ENCODE results near the gene UVRAG.

UVRAG gene

DNA sequence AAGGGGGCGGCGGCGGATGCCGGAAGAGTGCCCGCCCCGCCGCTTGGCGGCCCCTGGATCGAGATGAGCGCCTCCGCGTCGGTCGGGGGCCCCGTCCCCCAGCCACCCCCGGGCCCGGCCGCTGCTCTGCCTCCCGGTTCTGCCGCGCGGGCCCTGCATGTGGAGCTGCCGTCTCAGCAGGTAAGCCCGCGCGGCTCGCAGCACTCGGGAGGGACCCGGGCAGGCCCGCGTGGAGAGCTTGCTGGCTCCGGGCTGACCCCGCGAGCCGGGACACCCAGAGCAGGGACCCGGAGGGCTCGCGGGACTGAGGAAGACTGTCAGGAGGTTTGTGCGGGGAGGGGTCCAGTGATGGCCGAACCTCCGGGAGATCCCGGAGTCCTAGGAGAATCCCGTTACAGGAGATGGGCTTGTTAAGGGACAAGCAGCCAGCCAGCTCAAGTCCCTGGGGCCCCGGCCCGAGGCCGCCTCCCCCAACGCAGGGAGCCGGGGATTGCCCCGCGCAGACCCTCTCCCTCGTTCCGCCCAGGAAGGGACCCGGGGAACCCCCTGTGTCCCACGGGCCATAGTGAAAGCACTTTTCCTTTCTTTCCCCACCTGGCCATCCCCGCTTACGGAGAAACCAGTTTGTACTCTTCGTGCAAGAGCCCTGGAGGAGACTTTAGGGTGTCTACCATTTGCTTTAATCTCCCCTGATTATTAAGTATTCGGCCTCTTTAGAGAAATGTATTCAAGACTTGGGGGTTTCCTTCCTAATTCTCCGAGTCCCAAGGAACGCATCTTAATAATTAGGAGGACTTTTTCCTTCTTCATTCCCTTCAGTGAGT lies 547 bp downstream of the UVRAG start:
- H4K20me1 ChIP-seq (ENCODE audit: insufficient read depth, low read length): no peaks in the 10 kb centered on the region
- peaks cover 57% of the 10 kb centered on the region for H3K4me1 ChIP-seq (ENCODE audit: insufficient read depth, low read length, severe bottlenecking)
- no peaks in the 10 kb centered on the region for H3K27me3 ChIP-seq (ENCODE audit: insufficient read depth, low read length)
- H3K9me2 ChIP-seq (ENCODE audit: low read depth, low read length): no peaks in the 10 kb centered on the region
- H3K4me2 ChIP-seq (ENCODE audit: low read length): peak overlapping the region; percentile 87
- no peak; the same call in 1 of the 2 replicates for TF ChIP-seq CTCF (IDR thresholded peaks at IDR 0.05; ENCODE audit: low read length)
- no peak for TF ChIP-seq EZH2 (IDR thresholded peaks at IDR 0.05; ENCODE audit: borderline replicate concordance, low read length)
- no peak overlapping the region for H2AFZ ChIP-seq (ENCODE audit: low read length)
- H3K36me3 ChIP-seq (ENCODE audit: insufficient read depth, low read length): no peaks in the 10 kb centered on the region
- H3K27ac ChIP-seq (ENCODE audit: low read depth, low read length, poor library complexity, severe bottlenecking): peak overlapping the region; percentile 65
- H3K9me3 ChIP-seq (ENCODE audit: low read length): no peaks in the 10 kb centered on the region
- H3K9ac ChIP-seq (ENCODE audit: low read length): peak overlapping the region; percentile 96
- H3K79me2 ChIP-seq (ENCODE audit: insufficient read depth, low read length): peaks cover 44% of the 10 kb centered on the region
- peak overlapping the region; percentile 95 for H3K4me3 ChIP-seq (ENCODE audit: low read depth, low read length, poor library complexity, severe bottlenecking)
- no peaks in the 10 kb centered on the region for H3F3A ChIP-seq (ENCODE audit: insufficient read depth, low read length)

- H3K4me3 ChIP-seq (ENCODE audit: low read depth, low read length, poor library complexity, severe bottlenecking): peak overlapping the region; percentile 95
- peaks cover 10% of the 10 kb centered on the region for H3K36me3 ChIP-seq (ENCODE audit: insufficient read depth, low read length)
- H3K27ac ChIP-seq (ENCODE audit: low read depth, low read length, poor library complexity, severe bottlenecking): peak overlapping the region; percentile 65
- H3K9ac ChIP-seq (ENCODE audit: low read length): peak overlapping the region; percentile 96
- peaks cover 51% of the 10 kb centered on the region for H3K4me1 ChIP-seq (ENCODE audit: insufficient read depth, low read length, severe bottlenecking)
- H3K79me2 ChIP-seq (ENCODE audit: insufficient read depth, low read length): peaks cover 55% of the 10 kb centered on the region
- no peak overlapping the region for H2AFZ ChIP-seq (ENCODE audit: low read length)
- no peak for TF ChIP-seq EZH2 (IDR thresholded peaks at IDR 0.05; ENCODE audit: borderline replicate concordance, low read length)
- no peak for TF ChIP-seq CTCF (IDR thresholded peaks at IDR 0.05; ENCODE audit: low read length)
- no peaks in the 10 kb centered on the region for H3F3A ChIP-seq (ENCODE audit: insufficient read depth, low read length)
- no peaks in the 10 kb centered on the region for H4K20me1 ChIP-seq (ENCODE audit: insufficient read depth, low read length)
- peak overlapping the region; percentile 87 for H3K4me2 ChIP-seq (ENCODE audit: low read length)
- H3K9me2 ChIP-seq (ENCODE audit: low read depth, low read length): no peaks in the 10 kb centered on the region
- no peaks in the 10 kb centered on the region for H3K9me3 ChIP-seq (ENCODE audit: low read length)
- H3K27me3 ChIP-seq (ENCODE audit: insufficient read depth, low read length): no peaks in the 10 kb centered on the region
Measured at GRCh38 chr11:75816561-75817239, 1.7 kb downstream of the UVRAG start.

DNA sequence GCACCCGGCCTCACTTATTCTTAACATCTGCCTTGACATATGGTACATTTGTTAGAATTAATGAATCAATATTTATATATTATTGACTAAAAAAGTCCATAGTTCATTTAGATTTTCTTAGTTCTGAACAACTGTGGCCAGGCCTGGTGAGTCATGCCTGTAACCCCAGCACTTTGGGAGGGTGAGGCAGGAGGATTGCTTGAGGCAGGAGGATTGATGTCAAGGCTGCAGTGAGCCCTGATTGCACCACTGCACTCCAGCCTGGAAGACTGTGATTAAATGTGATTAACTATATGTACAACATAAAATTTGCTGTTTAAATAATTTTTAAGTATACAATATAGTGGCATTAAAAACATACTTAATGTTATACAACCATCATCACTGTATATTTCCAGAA lies 5.6 kb downstream of the UVRAG start:
- Histone ChIP-seq H3K9me2 (ENCODE audit: low read depth, low read length) (no peaks in the 10 kb centered on the region), H3K4me2 (ENCODE audit: low read length) (no peak overlapping the region), H3K27me3 (ENCODE audit: insufficient read depth, low read length) (no peaks in the 10 kb centered on the region), H3K4me3 (ENCODE audit: low read depth, low read length, poor library complexity, severe bottlenecking) (no peak overlapping the region), H3K79me2 (ENCODE audit: insufficient read depth, low read length) (peaks cover 71% of the 10 kb centered on the region), H3K36me3 (ENCODE audit: insufficient read depth, low read length) (peaks cover 36% of the 10 kb centered on the region), H4K20me1 (ENCODE audit: insufficient read depth, low read length) (no peaks in the 10 kb centered on the region), H3K9me3 (ENCODE audit: low read length) (no peaks in the 10 kb centered on the region), H2AFZ (ENCODE audit: low read length) (no peak overlapping the region), H3K27ac (ENCODE audit: low read depth, low read length, poor library complexity, severe bottlenecking) (peak overlapping the region; percentile 34), H3F3A (ENCODE audit: insufficient read depth, low read length) (peaks cover 12% of the 10 kb centered on the region), H3K9ac (ENCODE audit: low read length) (no peak overlapping the region), H3K4me1 (ENCODE audit: insufficient read depth, low read length, severe bottlenecking) (peaks cover 69% of the 10 kb centered on the region)
- no peak for TF ChIP-seq CTCF (IDR thresholded peaks at IDR 0.05; ENCODE audit: low read length)
- TF ChIP-seq EZH2 (IDR thresholded peaks at IDR 0.05; ENCODE audit: borderline replicate concordance, low read length): no peak

Data from OCI-LY1 (cell line).